Measurements from ENCODE around the gene KAZN. TPM values are rescaled to one million over a fixed set of nuclear protein-coding genes. Genes with fewer than 3 reads are reported as not detected.

KAZN gene
- total RNA-seq, 1 donor from 2014 or later = 3.7 TPM

DNA sequence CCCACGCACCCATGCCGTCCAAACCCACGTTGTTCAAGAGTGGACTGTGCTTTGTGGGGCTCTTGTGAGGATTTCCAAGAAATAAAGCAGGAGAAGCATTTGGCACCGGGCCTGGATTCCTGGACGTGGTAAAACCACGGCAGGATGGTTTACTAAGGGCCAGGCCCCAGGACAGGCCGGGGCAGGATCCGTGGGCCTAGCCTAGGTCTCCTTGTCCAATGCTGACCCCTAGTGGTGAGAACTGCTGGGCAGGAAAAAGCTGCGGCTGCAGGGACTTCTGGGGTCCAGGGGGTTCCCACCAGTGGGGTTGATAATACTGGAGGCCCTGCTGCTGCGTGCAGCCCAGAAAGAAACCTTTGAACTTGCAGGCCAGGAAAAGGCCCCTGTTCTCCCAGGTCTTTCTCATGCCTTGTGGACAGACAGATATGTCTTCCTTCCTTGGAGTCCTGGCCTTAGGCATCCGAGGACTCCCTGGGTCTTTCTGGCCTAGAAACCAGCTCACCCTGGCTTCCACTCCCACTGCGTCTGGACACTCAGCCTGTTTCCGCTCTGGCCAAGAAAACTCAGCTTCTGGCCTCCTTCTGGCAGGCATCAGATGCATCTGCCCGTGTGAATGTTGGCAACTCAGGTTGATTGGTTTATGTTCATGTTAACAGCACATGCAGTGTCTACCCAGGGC lies 448.1 kb downstream of the KAZN start:
- no peak overlapping the region for H3K27ac ChIP-seq (ENCODE audit: low read depth, low read length)
- H3K36me3 ChIP-seq (ENCODE audit: control insufficient read depth in 3 of 3, insufficient read depth in 3 of 3, low read length in 3 of 3) = no peaks in the 10 kb centered on the region
- H3K9ac ChIP-seq (ENCODE audit: low read depth in 1 of 3, low read length in 3 of 3) = peak overlapping the region in 1 of 3 donors; percentile 8
- no peaks in the 10 kb centered on the region for H3K9me3 ChIP-seq (ENCODE audit: control insufficient read depth in 3 of 3, low read length in 3 of 3)
- no peaks in the 10 kb centered on the region for H3K4me1 ChIP-seq (ENCODE audit: control insufficient read depth in 3 of 3, insufficient read depth in 3 of 3, low read length in 3 of 3)
- no peak overlapping the region for H3K4me3 ChIP-seq (ENCODE audit: low read length in 3 of 3)
- no peaks in the 10 kb centered on the region for H3K27me3 ChIP-seq (ENCODE audit: control insufficient read depth in 3 of 3, insufficient read depth in 3 of 3, low read length in 3 of 3)

DNA sequence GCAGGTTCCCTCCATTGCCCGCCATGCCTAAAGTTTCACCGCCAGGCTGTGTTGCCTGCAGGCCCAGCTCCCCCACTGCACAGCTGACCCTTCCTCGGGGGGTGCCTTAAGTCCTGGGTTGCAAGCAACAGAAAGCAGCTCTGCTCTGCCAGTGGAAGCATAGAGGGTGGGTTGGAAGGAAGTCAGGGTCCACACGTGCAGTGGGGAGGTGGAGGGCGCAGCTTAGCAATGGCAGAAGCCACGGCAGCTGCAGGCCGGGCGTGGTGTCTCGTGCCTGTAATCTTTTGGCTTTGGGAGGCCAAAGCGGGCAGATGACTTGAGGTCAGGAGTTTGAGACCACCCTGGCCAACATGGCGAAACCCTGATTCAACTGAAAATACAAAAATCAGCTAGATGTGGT lies 448.8 kb downstream of the KAZN start:
- H3K9me3 ChIP-seq (ENCODE audit: control insufficient read depth in 3 of 3, low read length in 3 of 3) = no peaks in the 10 kb centered on the region
- H3K27ac ChIP-seq (ENCODE audit: low read depth, low read length) = no peak overlapping the region
- no peaks in the 10 kb centered on the region for H3K4me1 ChIP-seq (ENCODE audit: control insufficient read depth in 3 of 3, insufficient read depth in 3 of 3, low read length in 3 of 3)
- H3K4me3 ChIP-seq (ENCODE audit: low read length in 3 of 3) = no peak overlapping the region
- no peak overlapping the region for H3K9ac ChIP-seq (ENCODE audit: low read depth in 1 of 3, low read length in 3 of 3)
- H3K27me3 ChIP-seq (ENCODE audit: control insufficient read depth in 3 of 3, insufficient read depth in 3 of 3, low read length in 3 of 3) = no peaks in the 10 kb centered on the region
- no peaks in the 10 kb centered on the region for H3K36me3 ChIP-seq (ENCODE audit: control insufficient read depth in 3 of 3, insufficient read depth in 3 of 3, low read length in 3 of 3)

DNA sequence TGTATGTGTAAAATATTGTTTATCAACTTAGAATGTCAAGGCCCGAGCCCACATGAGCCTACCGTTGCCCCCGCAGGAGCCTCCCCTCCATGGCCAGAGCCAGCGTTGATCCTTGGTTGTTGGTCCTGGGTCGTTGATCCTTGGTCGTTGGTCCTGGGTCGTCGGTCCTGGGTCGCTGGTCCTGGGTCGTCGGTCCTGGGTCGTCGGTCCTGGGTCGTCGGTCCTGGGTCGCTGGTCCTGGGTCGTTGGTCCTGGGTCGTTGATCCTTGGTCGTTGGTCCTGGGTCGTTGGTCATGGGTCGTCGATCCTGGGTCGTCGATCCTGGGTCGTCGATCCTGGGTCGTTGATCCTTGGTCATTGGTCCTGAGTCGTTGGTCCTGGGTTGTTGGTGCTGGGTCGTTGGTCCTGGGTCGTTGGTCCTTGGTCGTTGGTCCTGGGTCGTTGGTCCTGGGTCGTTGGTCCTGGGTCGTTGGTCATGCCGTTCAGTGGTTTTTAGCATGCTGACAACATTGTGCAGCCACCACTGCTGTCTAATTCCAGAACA lies 450.0 kb downstream of the KAZN start:
- no peak overlapping the region for H3K9ac ChIP-seq (ENCODE audit: low read depth in 1 of 3, low read length in 3 of 3)
- no peaks in the 10 kb centered on the region for H3K36me3 ChIP-seq (ENCODE audit: control insufficient read depth in 3 of 3, insufficient read depth in 3 of 3, low read length in 3 of 3)
- no peaks in the 10 kb centered on the region for H3K27me3 ChIP-seq (ENCODE audit: control insufficient read depth in 3 of 3, insufficient read depth in 3 of 3, low read length in 3 of 3)
- no peak overlapping the region for H3K4me3 ChIP-seq (ENCODE audit: low read length in 3 of 3)
- no peaks in the 10 kb centered on the region for H3K4me1 ChIP-seq (ENCODE audit: control insufficient read depth in 3 of 3, insufficient read depth in 3 of 3, low read length in 3 of 3)
- no peak overlapping the region for H3K27ac ChIP-seq (ENCODE audit: low read depth, low read length)
- no peaks in the 10 kb centered on the region for H3K9me3 ChIP-seq (ENCODE audit: control insufficient read depth in 3 of 3, low read length in 3 of 3)

DNA sequence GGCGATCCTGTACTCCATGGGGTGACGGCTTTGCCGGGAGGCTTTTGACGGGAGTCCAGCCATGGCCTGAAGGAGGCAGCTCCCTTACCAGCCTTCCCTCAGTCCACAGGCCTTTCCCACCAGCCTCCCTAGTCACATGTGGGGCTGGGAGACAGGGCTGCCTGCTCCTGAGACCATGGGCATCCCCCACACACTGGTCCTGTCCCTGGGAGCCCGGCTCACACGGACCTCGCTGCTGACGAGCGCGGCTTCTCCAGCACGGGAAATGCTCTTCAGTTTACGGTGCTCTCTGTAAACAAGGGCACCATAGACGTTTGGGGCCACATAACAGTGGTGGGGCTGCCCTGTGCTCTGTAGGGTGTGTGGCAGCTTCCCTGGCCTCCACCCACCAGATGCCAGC lies 450.6 kb downstream of the KAZN start:
- Histone ChIP-seq H3K36me3 (ENCODE audit: control insufficient read depth in 3 of 3, insufficient read depth in 3 of 3, low read length in 3 of 3) (no peaks in the 10 kb centered on the region), H3K9ac (ENCODE audit: low read depth in 1 of 3, low read length in 3 of 3) (no peak overlapping the region), H3K9me3 (ENCODE audit: control insufficient read depth in 3 of 3, low read length in 3 of 3) (no peaks in the 10 kb centered on the region), H3K27ac (ENCODE audit: low read depth, low read length) (no peak overlapping the region), H3K4me1 (ENCODE audit: control insufficient read depth in 3 of 3, insufficient read depth in 3 of 3, low read length in 3 of 3) (no peaks in the 10 kb centered on the region), H3K27me3 (ENCODE audit: control insufficient read depth in 3 of 3, insufficient read depth in 3 of 3, low read length in 3 of 3) (no peaks in the 10 kb centered on the region), H3K4me3 (ENCODE audit: low read length in 3 of 3) (no peak overlapping the region)

- Histone ChIP-seq H3K9me3 (ENCODE audit: control insufficient read depth in 3 of 3, low read length in 3 of 3) (no peaks in the 10 kb centered on the region), H3K9ac (ENCODE audit: low read depth in 1 of 3, low read length in 3 of 3) (no peak overlapping the region), H3K4me1 (ENCODE audit: control insufficient read depth in 3 of 3, insufficient read depth in 3 of 3, low read length in 3 of 3) (no peaks in the 10 kb centered on the region), H3K27ac (ENCODE audit: low read depth, low read length) (no peak overlapping the region), H3K27me3 (ENCODE audit: control insufficient read depth in 3 of 3, insufficient read depth in 3 of 3, low read length in 3 of 3) (no peaks in the 10 kb centered on the region), H3K4me3 (ENCODE audit: low read length in 3 of 3) (no peak overlapping the region), H3K36me3 (ENCODE audit: control insufficient read depth in 3 of 3, insufficient read depth in 3 of 3, low read length in 3 of 3) (peaks cover 0 to under 1% (median 0%) of the 10 kb centered on the region in 3 donors)
Observed at GRCh38 chr1:15051882-15052528, 453.5 kb downstream of the KAZN start.

GRCh38 chr1:15053153-15053552 lies 454.7 kb downstream of the KAZN start:
- no peak overlapping the region for H3K4me3 ChIP-seq (ENCODE audit: low read length in 3 of 3)
- H3K27me3 ChIP-seq (ENCODE audit: control insufficient read depth in 3 of 3, insufficient read depth in 3 of 3, low read length in 3 of 3) = peaks cover 0 to 3% (median 0%) of the 10 kb centered on the region in 3 donors
- no peaks in the 10 kb centered on the region for H3K9me3 ChIP-seq (ENCODE audit: control insufficient read depth in 3 of 3, low read length in 3 of 3)
- H3K9ac ChIP-seq (ENCODE audit: low read depth in 1 of 3, low read length in 3 of 3) = no peak overlapping the region
- no peaks in the 10 kb centered on the region for H3K4me1 ChIP-seq (ENCODE audit: control insufficient read depth in 3 of 3, insufficient read depth in 3 of 3, low read length in 3 of 3)
- no peak overlapping the region for H3K27ac ChIP-seq (ENCODE audit: low read depth, low read length)
- peaks cover 0 to 4% (median 0%) of the 10 kb centered on the region in 3 donors for H3K36me3 ChIP-seq (ENCODE audit: control insufficient read depth in 3 of 3, insufficient read depth in 3 of 3, low read length in 3 of 3)

GRCh38 chr1:15055736-15056415 lies 457.4 kb downstream of the KAZN start:
- Histone ChIP-seq H3K27ac (ENCODE audit: low read depth, low read length) (no peak overlapping the region), H3K9ac (ENCODE audit: low read depth in 1 of 3, low read length in 3 of 3) (no peak overlapping the region), H3K9me3 (ENCODE audit: control insufficient read depth in 3 of 3, low read length in 3 of 3) (no peaks in the 10 kb centered on the region), H3K27me3 (ENCODE audit: control insufficient read depth in 3 of 3, insufficient read depth in 3 of 3, low read length in 3 of 3) (peaks cover 0 to 3% (median 0%) of the 10 kb centered on the region in 3 donors), H3K36me3 (ENCODE audit: control insufficient read depth in 3 of 3, insufficient read depth in 3 of 3, low read length in 3 of 3) (peaks cover 0 to 4% (median 0%) of the 10 kb centered on the region in 3 donors), H3K4me1 (ENCODE audit: control insufficient read depth in 3 of 3, insufficient read depth in 3 of 3, low read length in 3 of 3) (no peaks in the 10 kb centered on the region), H3K4me3 (ENCODE audit: low read length in 3 of 3) (no peak overlapping the region)

DNA sequence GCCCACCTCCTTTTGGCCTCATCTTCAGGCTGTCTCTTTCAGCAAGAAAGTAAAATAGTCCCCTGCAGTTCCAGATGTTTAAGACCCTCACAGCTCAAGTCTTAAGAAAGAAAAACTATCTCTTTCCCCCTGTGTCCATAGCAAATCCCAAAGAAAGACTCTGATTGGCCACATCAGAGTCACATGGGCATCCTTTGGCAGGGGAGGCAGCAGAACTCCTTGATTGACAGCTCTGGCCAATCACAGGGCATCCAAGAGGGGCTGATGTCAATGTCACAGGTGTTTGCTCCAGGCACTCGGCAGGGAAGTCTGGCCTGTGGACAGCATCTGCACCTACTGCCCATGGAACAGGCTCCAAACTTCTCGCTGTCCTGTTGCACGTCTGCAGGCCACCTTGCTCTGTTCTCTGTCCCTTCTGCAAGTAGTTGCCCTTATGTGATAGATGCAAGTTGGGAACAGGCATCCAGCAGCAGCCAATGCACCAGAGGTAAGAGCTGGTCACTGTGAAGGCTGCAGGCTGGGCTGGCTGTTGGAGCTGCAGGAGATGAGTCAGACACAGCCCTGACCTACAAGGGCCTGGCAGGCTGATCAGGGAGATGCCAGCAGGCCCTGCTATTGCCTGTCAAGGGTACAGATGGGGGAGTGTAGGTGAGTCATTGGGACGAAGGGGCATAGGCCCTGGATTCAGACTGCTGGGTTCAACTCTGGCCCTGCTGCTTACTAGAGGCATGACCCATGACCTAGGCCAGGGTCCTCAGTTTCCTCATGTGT lies 458.2 kb downstream of the KAZN start:
- no peak overlapping the region for H3K4me3 ChIP-seq (ENCODE audit: low read length in 3 of 3)
- H3K27me3 ChIP-seq (ENCODE audit: control insufficient read depth in 3 of 3, insufficient read depth in 3 of 3, low read length in 3 of 3) = peaks cover 0 to 3% (median 0%) of the 10 kb centered on the region in 3 donors
- H3K9ac ChIP-seq (ENCODE audit: low read depth in 1 of 3, low read length in 3 of 3) = no peak overlapping the region
- peaks cover 0 to 4% (median 0%) of the 10 kb centered on the region in 3 donors for H3K36me3 ChIP-seq (ENCODE audit: control insufficient read depth in 3 of 3, insufficient read depth in 3 of 3, low read length in 3 of 3)
- H3K27ac ChIP-seq (ENCODE audit: low read depth, low read length) = no peak overlapping the region
- H3K9me3 ChIP-seq (ENCODE audit: control insufficient read depth in 3 of 3, low read length in 3 of 3) = no peaks in the 10 kb centered on the region
- H3K4me1 ChIP-seq (ENCODE audit: control insufficient read depth in 3 of 3, insufficient read depth in 3 of 3, low read length in 3 of 3) = no peaks in the 10 kb centered on the region

DNA sequence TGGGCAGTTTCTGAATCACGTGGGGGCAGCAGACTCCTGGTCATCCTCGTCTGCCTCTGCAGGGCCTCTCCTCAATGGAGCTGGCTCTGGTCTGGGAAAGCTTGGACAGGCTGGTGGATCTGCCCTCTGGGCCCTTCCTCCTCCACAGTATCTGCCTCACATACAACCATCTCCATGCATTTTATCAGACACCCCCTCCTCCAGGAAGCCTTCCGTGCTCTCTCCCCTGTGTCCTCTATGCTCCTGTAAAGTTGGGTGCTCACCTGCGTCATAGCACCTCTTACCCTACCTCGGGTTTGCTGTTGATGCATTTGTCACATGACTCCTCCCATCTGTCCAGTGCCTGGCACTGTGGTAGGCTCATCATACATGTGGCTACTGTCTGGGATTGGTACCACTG lies 459.3 kb downstream of the KAZN start:
- peaks cover 0 to 5% (median 4%) of the 10 kb centered on the region in 3 donors for H3K9me3 ChIP-seq (ENCODE audit: control insufficient read depth in 3 of 3, low read length in 3 of 3)
- no peak overlapping the region for H3K4me3 ChIP-seq (ENCODE audit: low read length in 3 of 3)
- no peaks in the 10 kb centered on the region for H3K4me1 ChIP-seq (ENCODE audit: control insufficient read depth in 3 of 3, insufficient read depth in 3 of 3, low read length in 3 of 3)
- peaks cover 0 to 4% (median 0%) of the 10 kb centered on the region in 3 donors for H3K36me3 ChIP-seq (ENCODE audit: control insufficient read depth in 3 of 3, insufficient read depth in 3 of 3, low read length in 3 of 3)
- no peak overlapping the region for H3K27ac ChIP-seq (ENCODE audit: low read depth, low read length)
- peaks cover 0 to 3% (median 0%) of the 10 kb centered on the region in 3 donors for H3K27me3 ChIP-seq (ENCODE audit: control insufficient read depth in 3 of 3, insufficient read depth in 3 of 3, low read length in 3 of 3)
- no peak overlapping the region for H3K9ac ChIP-seq (ENCODE audit: low read depth in 1 of 3, low read length in 3 of 3)
